Uterus (tissue), 4 donors: ENCODE measurements around the gene DTNA. TPM values are rescaled to one million over a fixed set of nuclear protein-coding genes. Genes with fewer than 3 reads are reported as not detected.

Experiments
- DNase-seq, 2 donors: peaks; one replicate each; pipeline ENCODE4 v3.0.0-alpha.2; 2019 to 2020
- H3K27ac ChIP-seq, 2 donors: fragments of 200-600 bp; sonication (generic); 1 replicate in 1 of 2; 2 replicates in 1 of 2; pipeline ENCODE4 v1.5.1; 2016 to 2018
- H3K27me3 ChIP-seq, 2 donors: fragments of 200-600 bp; sonication (generic); one replicate each; pipeline ENCODE4 v1.5.1; 2018 to 2019; ENCODE audit warnings: control low read depth in 1 of 2
- H3K36me3 ChIP-seq, 2 donors: fragments of 200-600 bp; sonication (generic); one replicate each; pipeline ENCODE4 v1.5.1; 2019; ENCODE audit warnings: control low read depth in 1 of 2
- H3K4me1 ChIP-seq, 2 donors: fragments of 200-600 bp; sonication (generic); one replicate each; pipeline ENCODE4 v1.5.1; 2018 to 2019; ENCODE audit warnings: control low read depth in 1 of 2
- H3K4me3 ChIP-seq, 2 donors: fragments of 200-600 bp; sonication (generic); 1 replicate in 1 of 2; 2 replicates in 1 of 2; pipeline ENCODE4 v1.5.1; 2018 to 2019; ENCODE audit warnings: mild to moderate bottlenecking in 1 of 2
- H3K9me3 ChIP-seq, 2 donors: fragments of 200-600 bp; sonication (generic); one replicate each; pipeline ENCODE4 v1.5.1; 2019; ENCODE audit warnings: control low read depth in 1 of 2
- POLR2A ChIP-seq, 2 donors: fragments of 450-650 bp; IDR thresholded peaks; one replicate each; pipeline ENCODE4 v1.6.1; 2016; ENCODE audit warnings: antibody characterized with exemption in 2 of 2, mild to moderate bottlenecking in 1 of 2, moderate library complexity in 1 of 2
- intact Hi-C: fragments of 100-400 bp; cut with DNase I; formaldehyde crosslinking; loops from one replicate; pipeline ENCODE4 v1.15.1; 2023; ENCODE audit warnings: low total_unique reads
- total RNA-seq, 4 donors: library from RNA; depleted of rRNA in 3 of 4; stranded (reverse); fragments of >200 nt in 3 of 4; gene quantifications; one replicate each; pipeline versions ENCODE4 v1.1.0 to v1.2.4, GENCODE V29; 2014 to 2023
- TF ChIP-seq, protein P1 (sequence below), 4 experiments: fragments of 200-600 bp in 2 of 4; fragments of 450-650 bp in 2 of 4; sonication (generic) in 2 of 4; IDR thresholded peaks; one replicate each; pipeline ENCODE4 v1.5.1; 2016 to 2019; ENCODE audit warnings: antibody characterized with exemption in 4 of 4, mild to moderate bottlenecking in 2 of 4, moderate library complexity in 1 of 4
- donor health status: DM: yes; HTN: yes; CAD: no.

Gene DTNA
- total RNA-seq, 4 donors from 2014 or later, result 13.8 to 229 (median 43.0) TPM

DNA sequence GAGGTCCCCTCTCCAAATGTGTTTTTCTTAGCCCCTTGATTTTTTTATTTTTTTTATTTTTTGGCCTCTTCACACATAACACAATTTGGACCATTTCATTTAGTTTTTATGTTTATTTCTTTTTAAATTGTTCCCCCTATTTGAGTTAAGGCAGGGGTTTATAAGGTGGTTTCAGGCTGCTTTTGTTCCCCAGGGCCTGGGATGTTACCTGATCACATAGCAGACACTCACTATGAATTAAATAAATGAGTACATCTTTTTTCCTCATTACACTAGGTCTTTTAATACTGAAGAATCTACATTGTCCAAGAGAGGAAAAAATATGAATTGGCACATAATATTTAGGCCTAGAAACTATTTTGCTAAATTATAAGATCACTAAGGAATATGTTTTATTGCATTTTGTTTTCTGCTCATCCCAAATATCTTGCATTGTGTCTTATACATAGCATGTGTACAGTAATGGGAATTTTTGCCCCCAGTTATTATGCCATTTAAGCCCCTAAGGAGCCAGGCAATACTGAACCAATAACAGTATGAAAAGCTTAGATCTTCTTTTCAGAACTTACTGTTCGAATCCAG lies 218.7 kb downstream of the DTNA start:
- DNase-seq, result no peak
- H3K36me3 ChIP-seq, result no peaks in the 10 kb centered on the region
- TF ChIP-seq POLR2A (IDR thresholded peaks at IDR 0.05), result no peak
- TF ChIP-seq, protein P1, sequence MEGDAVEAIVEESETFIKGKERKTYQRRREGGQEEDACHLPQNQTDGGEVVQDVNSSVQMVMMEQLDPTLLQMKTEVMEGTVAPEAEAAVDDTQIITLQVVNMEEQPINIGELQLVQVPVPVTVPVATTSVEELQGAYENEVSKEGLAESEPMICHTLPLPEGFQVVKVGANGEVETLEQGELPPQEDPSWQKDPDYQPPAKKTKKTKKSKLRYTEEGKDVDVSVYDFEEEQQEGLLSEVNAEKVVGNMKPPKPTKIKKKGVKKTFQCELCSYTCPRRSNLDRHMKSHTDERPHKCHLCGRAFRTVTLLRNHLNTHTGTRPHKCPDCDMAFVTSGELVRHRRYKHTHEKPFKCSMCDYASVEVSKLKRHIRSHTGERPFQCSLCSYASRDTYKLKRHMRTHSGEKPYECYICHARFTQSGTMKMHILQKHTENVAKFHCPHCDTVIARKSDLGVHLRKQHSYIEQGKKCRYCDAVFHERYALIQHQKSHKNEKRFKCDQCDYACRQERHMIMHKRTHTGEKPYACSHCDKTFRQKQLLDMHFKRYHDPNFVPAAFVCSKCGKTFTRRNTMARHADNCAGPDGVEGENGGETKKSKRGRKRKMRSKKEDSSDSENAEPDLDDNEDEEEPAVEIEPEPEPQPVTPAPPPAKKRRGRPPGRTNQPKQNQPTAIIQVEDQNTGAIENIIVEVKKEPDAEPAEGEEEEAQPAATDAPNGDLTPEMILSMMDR (IDR thresholded peaks at IDR 0.05), result no peak
- H3K27me3 ChIP-seq, result no peaks in the 10 kb centered on the region
- H3K4me3 ChIP-seq, result no peak overlapping the region
- no peaks in the 10 kb centered on the region for H3K9me3 ChIP-seq
- no peaks in the 10 kb centered on the region for H3K4me1 ChIP-seq
- H3K27ac ChIP-seq, result no peak overlapping the region
- intact Hi-C loops, result no loop called here

DNA sequence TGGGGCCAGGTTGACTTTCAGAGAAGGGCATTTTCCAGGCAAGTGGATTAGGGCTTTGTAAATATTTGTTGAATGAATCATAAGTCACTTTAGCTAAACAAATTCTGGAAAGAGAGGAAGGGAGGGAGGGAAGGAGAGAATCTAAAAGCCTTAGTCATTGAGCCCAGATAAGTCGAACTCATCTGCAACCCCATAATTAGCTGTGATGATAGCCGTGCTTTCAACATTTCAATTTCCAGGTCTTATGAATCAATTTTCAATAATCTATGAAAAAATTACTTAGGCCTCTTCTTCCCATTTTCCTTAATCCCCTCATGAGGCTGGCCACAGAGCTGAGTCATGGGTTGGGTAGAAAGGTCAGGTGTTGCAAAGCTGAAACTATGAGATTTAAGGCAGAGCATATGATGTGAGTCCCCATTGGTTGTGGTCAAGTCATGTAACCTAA lies 219.3 kb downstream of the DTNA start:
- no peak overlapping the region for H3K4me3 ChIP-seq
- no peaks in the 10 kb centered on the region for H3K36me3 ChIP-seq
- no peaks in the 10 kb centered on the region for H3K4me1 ChIP-seq
- H3K27me3 ChIP-seq, result no peaks in the 10 kb centered on the region
- no peak for DNase-seq
- no peak overlapping the region for H3K27ac ChIP-seq
- intact Hi-C loops, result no loop called here
- TF ChIP-seq, protein P1 (IDR thresholded peaks at IDR 0.05), result no peak
- TF ChIP-seq POLR2A (IDR thresholded peaks at IDR 0.05), result no peak
- no peaks in the 10 kb centered on the region for H3K9me3 ChIP-seq

DNA sequence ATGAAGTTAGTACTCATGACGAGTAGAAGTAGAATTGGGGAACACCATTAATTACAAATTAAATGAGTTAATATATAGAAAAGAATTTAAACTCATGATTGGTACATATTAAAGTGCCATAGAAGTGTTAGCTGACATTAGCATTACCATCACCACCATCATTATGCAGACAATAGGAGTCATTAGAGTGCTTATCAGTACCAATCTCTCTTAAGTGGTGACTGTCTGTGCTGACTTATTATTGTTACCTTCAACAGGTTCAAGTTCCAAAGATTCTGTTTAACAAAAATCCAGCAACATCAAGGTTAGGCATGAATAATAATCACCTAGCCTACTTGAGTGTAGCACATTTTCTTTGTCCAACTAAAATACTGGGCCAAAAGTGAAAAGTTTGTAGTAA lies 222.3 kb downstream of the DTNA start:
- Histone ChIP-seq H3K9me3 (no peaks in the 10 kb centered on the region), H3K4me1 (no peaks in the 10 kb centered on the region), H3K27ac (no peak overlapping the region), H3K27me3 (no peaks in the 10 kb centered on the region), H3K4me3 (no peak overlapping the region), H3K36me3 (no peaks in the 10 kb centered on the region)
- TF ChIP-seq, protein P1 (IDR thresholded peaks at IDR 0.05), result no peak
- no peak for TF ChIP-seq POLR2A (IDR thresholded peaks at IDR 0.05)
- intact Hi-C loops, result no loop called here
- DNase-seq, result no peak

DNA sequence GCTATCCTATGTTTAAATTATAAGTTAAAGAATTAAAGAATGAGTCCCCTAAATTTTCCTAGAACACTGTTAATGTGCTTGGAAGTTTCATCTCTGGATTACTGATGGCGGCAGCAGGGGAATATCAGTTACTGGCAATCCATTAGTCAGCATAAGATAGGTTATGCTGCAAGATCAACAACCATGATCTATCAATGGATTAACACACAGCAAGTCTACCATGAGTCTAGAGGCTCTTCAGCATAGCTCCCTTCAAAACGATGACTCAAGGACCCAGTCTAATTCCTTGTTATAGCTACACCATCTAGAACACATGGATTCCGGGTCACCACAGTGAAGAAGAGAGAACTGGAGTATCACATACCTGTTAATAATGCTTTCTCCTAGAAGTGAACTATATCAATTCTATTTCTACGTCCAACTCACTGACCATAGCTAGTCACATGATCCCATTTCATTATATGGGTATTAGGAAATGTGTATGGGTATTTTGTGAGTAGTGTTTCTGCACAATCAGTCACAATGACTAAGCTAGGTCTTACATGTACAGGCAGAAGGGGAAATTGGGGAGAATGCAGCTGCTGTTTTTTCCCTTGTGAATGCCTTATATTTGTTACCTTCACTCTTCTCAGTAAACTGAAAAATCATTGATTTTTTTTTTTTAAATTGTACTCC lies 222.8 kb downstream of the DTNA start:
- no peak for TF ChIP-seq POLR2A (IDR thresholded peaks at IDR 0.05)
- TF ChIP-seq, protein P1 (IDR thresholded peaks at IDR 0.05), result no peak
- intact Hi-C loops, result no loop called here

DNA sequence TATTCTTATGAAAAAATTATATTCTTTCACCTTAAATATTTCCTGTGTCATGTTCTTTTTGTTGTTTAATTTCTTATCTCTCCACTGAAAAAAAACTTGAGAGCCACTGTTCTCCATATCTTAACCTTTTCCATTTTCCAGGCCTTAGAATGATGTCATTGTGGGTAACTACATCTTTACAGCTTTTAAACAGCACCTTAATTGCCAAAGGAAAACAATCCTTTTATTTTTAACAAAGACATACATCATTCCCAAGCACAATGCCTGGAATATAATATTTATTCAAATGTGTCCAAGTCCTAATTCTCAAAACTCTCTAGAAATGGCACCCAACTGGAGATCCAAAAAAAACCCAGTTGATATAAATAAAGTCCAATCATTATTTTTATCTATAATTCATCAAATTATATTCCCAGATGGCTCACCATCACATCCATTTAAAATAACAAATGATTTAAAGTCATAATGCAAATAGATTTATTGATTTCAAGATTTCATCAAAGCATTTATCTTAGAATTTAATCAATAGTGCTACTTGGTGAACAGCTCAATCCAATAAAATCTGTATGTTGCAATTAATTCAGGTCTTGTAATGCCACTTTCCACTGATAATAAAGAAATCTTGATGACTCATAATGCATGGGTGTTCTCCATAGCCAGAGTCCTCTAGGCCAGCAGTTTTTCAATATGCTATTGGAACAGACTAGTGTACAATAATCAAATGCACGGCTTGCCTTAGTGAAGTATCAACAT lies 224.0 kb downstream of the DTNA start:
- no peak for DNase-seq
- no peak overlapping the region for H3K27ac ChIP-seq
- H3K4me1 ChIP-seq, result no peaks in the 10 kb centered on the region
- H3K36me3 ChIP-seq, result no peaks in the 10 kb centered on the region
- H3K9me3 ChIP-seq, result no peaks in the 10 kb centered on the region
- TF ChIP-seq POLR2A (IDR thresholded peaks at IDR 0.05), result no peak
- TF ChIP-seq, protein P1 (IDR thresholded peaks at IDR 0.05), result no peak
- H3K27me3 ChIP-seq, result no peaks in the 10 kb centered on the region
- no peak overlapping the region for H3K4me3 ChIP-seq
- intact Hi-C loops, result no loop called here

More for the DNA sequence above, 222.8 kb downstream of the DTNA start:
- Histone ChIP-seq H3K27me3 (no peaks in the 10 kb centered on the region), H3K9me3 (no peaks in the 10 kb centered on the region), H3K27ac (no peak overlapping the region), H3K4me3 (no peak overlapping the region), H3K4me1 (no peaks in the 10 kb centered on the region), H3K36me3 (no peaks in the 10 kb centered on the region)
- DNase-seq, result no peak
